ENCODE data around the gene MYO9A.

The MYO9A gene

DNA sequence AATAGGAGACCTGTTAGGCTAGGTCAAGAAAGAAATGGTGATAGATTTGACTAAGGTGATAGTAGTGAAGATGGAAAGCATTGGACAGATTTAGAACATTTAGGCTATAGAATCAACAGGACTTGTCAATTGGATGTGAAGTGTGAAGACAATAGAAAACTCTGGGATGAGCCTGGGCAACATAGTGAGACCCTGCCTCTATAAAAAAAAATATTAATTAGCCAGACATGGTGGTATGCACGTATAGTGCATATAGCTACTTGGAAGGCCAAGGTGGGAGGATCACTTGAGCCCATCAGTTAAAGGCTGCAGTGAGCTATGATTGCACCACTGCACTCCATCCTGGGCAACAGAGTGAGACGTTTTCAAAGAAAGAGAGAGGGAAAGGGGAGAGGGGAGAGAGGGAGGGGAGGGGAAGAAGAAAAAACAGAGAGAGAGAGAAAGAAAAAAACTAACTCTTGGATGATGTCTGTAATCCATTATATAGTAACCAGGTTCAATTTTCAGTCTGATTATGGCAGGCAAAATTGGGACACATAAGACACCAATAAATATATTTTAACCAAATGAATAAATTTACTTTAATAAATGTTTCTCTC, 9.9 kb upstream of the MYO9A start:
- TF ChIP-seq GATA2 (IDR thresholded peaks at IDR 0.05; ENCODE audit: low read depth, low read length) (no peak), GATA3 (IDR thresholded peaks at IDR 0.05; ENCODE audit: low read depth, low read length) (no peak)

DNA sequence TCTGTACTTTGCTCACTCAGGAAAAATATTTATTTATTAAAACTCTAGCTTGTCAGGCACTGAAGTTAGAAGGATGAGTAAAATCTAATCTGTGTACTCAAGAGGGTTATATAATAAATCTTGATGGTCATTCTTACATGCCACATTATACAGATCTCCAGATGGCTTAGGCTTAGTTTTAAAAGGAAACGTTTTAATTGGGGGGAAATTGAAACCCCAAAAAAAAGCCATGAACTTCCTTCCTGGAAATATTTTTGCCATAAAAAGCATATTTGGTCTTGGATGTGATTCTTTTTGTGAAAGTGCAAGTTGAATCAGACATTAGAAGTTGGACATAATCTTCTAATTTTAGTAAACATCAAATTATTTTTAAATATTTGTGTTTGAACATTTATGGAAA, 6.3 kb upstream of the MYO9A start:
- TF ChIP-seq GATA3 (IDR thresholded peaks at IDR 0.05; ENCODE audit: low read depth, low read length): no peak
- no peak for TF ChIP-seq GATA2 (IDR thresholded peaks at IDR 0.05; ENCODE audit: low read depth, low read length)

DNA sequence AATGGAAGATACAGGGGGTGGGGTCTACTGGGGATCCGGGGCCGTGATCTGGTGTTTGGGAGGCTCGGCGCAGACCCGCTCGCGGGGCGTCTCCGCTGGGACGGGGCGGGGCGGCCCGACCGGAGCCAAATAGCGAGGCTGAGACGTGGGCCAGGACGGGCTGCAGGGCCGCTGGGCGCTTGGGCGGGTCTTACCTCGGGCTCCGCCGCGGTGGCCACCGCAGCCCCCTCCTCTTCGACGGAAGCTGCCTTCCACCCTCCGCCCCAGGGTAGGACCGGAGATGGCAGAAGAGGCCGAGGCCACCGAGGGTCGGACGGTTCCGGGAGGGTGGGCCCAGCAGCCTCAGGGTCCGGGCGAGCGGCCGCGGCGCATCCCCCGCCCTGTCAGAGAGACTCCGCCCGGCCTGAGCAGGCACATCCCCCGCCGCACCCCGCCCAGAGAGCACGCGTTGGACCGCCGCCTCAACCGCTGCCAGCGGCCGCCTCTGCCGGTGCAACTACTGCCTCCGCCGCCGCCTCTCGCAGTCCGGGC, 399 bp downstream of the MYO9A start:
- TF ChIP-seq GATA2 (IDR thresholded peaks at IDR 0.05; ENCODE audit: low read depth, low read length) (no peak), GATA3 (IDR thresholded peaks at IDR 0.05; ENCODE audit: low read depth, low read length) (no peak)

DNA sequence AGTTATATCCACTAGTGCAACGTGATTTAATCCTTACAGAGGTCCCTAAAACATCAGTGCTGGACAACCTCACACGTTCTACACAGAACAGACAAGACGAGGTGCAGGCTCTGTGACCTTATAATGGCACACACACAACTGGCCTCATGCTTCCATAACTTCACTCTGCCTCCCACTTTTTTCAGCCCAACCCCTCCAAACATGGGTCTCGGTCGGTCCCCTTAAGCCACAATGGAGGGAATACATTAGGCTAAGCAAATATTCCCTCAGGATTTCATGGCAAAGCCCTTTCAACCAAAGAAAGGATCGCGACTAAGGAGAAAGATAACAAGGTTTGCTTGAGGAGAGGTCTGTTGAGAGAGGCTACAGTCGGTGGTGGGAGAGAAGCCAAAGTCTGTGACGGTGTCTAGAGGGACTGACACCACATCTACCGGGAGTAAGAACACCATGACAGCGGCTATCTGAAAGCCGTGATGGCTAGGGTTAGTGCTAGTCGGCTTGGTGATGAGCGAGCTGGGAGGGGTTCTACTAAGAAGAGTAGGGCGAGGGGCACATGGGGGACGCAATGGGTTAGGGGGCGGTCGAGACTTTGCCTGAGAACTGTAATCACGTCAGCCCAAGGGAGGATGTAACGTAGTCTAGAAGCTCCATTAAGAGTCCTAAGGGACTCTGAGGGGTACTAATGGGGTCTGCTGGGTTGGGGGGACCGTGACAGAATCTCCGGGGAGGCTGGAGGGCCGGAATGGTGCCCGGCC, 1.0 kb downstream of the MYO9A start:
- TF ChIP-seq GATA2 (IDR thresholded peaks at IDR 0.05; ENCODE audit: low read depth, low read length): no peak
- TF ChIP-seq GATA3 (IDR thresholded peaks at IDR 0.05; ENCODE audit: low read depth, low read length): no peak

DNA sequence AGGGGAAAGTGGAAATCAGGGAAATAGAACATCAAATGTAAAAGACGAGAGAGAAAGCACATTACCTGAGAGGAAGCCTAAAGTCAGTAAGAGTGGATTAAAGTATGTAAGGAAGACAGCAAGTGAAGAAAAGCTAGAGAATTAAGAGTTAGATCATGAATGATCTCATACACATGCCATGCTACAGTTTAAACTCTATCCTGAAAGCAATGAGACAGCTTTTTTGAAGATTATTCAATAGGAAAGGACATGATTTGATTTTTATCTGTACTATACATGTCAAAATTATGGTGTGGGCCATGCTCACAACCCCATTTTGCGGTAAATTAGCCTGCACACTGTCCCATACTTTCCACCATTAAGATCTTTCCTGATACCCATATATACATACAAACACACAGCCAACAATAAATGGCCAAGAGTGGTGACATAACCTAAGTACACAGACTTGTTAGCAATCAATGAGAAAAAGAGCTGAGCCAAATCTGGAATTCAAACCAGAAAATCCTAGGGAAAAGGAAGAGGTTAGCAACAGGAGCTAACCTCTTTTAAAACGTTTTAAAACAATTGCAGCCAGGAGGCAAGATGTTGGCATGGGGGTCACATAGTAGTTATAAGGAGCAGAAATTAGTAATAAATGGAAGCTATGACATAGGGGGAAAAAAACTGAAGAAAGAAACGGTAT, 4.5 kb downstream of the MYO9A start:
- TF ChIP-seq GATA2 (IDR thresholded peaks at IDR 0.05; ENCODE audit: low read depth, low read length): no peak
- no peak for TF ChIP-seq GATA3 (IDR thresholded peaks at IDR 0.05; ENCODE audit: low read depth, low read length)

DNA sequence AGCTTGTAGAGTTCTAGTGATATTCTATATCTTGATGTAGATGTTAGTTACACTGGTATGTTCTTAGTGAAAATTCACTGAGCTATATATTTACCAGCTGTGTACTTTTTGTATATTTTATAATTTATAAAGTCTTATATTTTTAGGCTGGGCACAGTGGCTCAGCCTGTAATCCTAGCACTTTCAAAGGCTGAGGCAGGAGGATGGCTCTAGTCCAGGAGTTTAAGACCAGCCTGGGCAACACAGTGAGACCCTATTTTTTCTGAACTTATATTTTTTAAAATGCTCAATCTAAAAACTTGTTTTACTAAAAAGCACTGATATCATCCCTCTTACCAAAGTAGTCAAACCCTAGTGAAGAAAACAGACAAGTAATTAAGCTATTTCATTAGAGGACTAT, 5.1 kb downstream of the MYO9A start:
- no peak for TF ChIP-seq GATA3 (IDR thresholded peaks at IDR 0.05; ENCODE audit: low read depth, low read length)
- TF ChIP-seq GATA2 (IDR thresholded peaks at IDR 0.05; ENCODE audit: low read depth, low read length): no peak

DNA sequence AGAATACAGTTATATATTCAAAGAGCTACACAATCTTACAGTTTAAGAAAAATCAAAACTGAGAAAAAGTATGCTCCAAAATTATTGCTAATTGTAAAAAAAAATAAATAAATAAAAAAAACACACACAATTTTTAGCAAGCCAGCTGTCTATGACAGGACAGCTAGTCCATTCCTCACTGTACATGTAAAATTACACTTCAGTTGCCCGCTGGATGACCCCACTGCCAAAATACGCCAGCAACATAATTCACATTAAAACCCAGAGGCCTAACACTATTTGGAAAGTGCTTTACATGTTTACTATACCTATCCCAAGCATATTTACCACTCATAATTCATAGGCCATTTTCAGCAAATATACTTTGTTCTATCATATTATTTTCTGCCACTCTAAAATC, 5.8 kb downstream of the MYO9A start:
- no peak for TF ChIP-seq GATA2 (IDR thresholded peaks at IDR 0.05; ENCODE audit: low read depth, low read length)
- TF ChIP-seq GATA3 (IDR thresholded peaks at IDR 0.05; ENCODE audit: low read depth, low read length): no peak

DNA sequence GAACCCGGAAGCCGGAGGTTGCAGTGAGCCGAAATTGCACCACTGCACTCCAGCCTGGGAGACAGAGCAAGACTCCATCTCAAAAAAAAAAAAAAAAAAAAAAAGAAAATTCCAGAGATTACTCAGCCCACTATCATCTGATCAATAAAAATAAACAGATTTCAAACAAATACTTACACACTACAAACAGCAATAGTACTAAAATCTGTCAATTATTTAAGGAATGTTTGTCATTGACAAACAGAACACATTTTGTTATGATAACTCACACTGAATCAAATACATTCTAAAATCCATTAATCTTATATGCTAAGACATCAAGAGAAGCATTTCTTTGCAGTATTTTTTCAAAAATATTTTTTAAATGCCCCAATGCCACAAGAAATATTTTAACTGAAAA, 7.6 kb downstream of the MYO9A start:
- no peak for TF ChIP-seq GATA2 (IDR thresholded peaks at IDR 0.05; ENCODE audit: low read depth, low read length)
- no peak for TF ChIP-seq GATA3 (IDR thresholded peaks at IDR 0.05; ENCODE audit: low read depth, low read length)

DNA sequence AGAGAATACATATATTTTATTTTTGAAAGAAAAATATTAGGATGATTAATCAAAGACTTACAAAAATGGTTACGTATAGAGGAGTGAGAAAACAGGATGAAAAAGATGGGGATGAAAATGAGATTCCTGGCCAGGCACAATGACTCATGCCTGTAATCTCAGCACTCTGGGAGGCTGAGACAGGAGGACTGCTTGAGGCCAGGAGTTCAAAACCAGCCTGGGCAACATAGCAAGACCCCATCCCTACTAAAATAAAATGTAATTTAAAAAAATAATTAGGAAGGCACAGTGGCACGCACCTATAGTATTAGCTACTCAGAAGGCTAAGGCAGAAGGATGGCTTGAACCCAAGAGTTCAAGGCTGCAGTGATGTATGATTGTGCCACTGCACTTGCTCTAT, 11.9 kb downstream of the MYO9A start:
- TF ChIP-seq GATA2 (IDR thresholded peaks at IDR 0.05; ENCODE audit: low read depth, low read length) (no peak), GATA3 (IDR thresholded peaks at IDR 0.05; ENCODE audit: low read depth, low read length) (no peak)

DNA sequence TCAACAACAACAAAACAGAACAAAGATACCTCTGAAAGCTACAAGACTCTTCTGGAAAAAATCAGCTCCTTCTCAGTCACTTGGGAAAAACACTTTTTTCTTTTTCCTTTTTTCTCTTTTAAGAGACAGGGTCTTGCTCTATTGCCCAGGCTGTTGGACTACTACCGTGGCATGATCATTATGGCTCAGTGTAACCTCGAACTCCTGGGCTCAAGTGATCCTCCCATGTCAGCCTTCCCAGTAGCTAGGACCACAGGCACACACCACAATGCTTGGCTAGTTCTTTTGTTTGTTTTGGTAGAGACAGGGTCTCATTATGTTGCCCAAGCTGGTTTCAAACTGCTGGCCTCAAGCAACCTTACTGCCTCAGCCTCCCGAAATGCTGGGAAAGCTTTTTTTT, 12.8 kb downstream of the MYO9A start:
- TF ChIP-seq GATA2 (IDR thresholded peaks at IDR 0.05; ENCODE audit: low read depth, low read length) (no peak), GATA3 (IDR thresholded peaks at IDR 0.05; ENCODE audit: low read depth, low read length) (no peak)

DNA sequence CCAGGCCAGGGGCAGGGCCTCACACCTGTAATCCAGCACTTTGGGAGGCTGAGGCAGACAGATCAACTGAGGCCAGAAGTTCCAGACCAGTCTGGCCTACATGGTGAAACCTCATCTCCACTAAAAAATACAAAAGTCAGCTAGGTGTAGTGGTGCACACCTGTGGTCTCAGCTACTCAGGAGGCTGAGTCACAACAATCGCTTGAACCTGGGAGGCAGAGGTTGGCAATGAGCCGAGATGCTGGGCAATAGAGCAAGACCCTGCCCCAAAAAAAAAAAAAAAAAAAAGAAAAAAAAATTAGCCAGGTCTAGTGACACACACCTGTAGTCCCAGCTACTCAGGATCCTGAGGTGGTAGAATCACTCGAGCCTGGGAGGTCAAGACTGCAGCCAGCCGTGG, 18.8 kb downstream of the MYO9A start:
- TF ChIP-seq GATA2 (IDR thresholded peaks at IDR 0.05; ENCODE audit: low read depth, low read length) (no peak), GATA3 (IDR thresholded peaks at IDR 0.05; ENCODE audit: low read depth, low read length) (no peak)

DNA sequence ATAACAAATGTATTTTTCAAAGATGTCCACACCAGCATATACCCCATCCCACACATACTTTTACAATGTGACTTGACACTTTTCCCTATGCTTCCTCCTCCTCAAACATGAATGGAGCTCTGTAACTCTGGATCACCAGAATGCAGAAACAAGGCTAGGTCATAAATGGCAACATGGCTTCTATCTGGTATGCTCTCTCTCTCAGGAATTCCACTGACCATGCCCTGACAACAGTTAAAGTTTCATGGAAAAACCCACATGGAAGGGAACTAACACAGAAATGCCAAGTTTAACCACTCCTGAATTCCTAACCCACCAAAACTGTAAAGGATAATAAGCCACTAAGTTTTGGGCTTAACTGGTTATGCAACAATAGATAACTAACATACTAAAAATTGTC, 19.9 kb downstream of the MYO9A start:
- TF ChIP-seq GATA3 (IDR thresholded peaks at IDR 0.05; ENCODE audit: low read depth, low read length) (no peak), GATA2 (IDR thresholded peaks at IDR 0.05; ENCODE audit: low read depth, low read length) (no peak)

DNA sequence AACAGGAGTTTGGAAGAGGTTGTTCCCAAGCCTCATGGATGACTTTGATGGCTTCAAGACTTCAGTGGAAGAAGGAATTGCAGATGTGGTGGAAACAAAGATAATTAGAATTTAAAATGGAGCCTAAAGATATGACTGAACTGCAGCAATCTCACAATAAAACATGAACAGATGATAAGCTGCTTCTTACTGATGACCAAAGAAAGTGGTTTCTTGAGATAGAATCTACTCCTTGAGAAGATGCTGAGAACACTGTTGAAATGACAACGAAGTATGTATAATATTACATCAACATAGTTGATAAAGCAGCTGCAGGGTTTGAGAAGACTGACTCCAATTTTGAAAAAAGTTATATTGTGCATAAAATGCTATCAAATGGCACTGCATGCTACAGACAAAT, 21.2 kb downstream of the MYO9A start:
- TF ChIP-seq GATA2 (IDR thresholded peaks at IDR 0.05; ENCODE audit: low read depth, low read length): no peak
- TF ChIP-seq GATA3 (IDR thresholded peaks at IDR 0.05; ENCODE audit: low read depth, low read length): no peak

DNA sequence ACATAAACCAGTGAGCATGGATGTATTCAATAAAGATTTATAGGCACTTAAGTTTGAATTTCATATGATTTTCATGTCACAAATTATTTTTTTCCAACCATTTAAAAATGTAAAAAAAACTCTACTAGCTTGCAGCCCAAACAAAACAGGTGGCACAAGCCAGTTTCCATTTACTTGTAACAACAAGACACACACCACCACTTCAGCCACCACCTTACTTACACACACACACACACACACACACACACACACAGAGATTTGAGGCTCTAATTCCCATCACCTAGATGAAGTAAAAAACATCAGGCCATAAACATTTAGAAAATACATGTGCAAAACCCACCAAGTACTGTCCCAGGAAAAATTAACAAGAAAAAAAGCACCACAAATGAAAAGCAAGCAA, 25.3 kb downstream of the MYO9A start:
- TF ChIP-seq GATA2 (IDR thresholded peaks at IDR 0.05; ENCODE audit: low read depth, low read length): no peak
- TF ChIP-seq GATA3 (IDR thresholded peaks at IDR 0.05; ENCODE audit: low read depth, low read length): no peak

DNA sequence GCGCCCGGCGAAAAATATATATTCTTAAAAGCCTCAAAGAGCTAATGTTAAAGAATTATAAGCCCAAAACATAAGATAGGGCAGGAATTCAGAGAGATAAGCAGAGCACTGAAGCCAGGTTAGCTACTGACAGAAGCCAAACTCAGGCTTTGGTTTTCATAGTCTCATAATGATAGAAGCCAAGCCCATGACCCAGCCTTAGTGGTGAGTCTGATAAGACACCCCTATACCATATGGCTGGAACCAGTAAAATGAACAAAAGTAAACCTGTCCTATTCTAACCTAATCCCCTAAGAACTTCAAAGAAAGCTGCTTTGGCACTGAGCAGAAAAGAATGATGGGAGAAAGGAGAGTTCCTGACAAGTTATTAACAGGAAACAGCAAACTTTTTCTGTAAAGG, 25.9 kb downstream of the MYO9A start:
- TF ChIP-seq GATA2 (IDR thresholded peaks at IDR 0.05; ENCODE audit: low read depth, low read length) (no peak), GATA3 (IDR thresholded peaks at IDR 0.05; ENCODE audit: low read depth, low read length) (no peak)

All from SH-SY5Y (cell line).